ENCODE measurements around the gene COL1A1.

GRCh38 chr17:50151937-50152547 lies 49.4 kb downstream of the COL1A1 start:
- TF ChIP-seq IRF3 (IDR thresholded peaks at IDR 0.05; ENCODE audit: low read depth, low read length) (no peak), RAD21 (IDR thresholded peaks at IDR 0.05; ENCODE audit: low read length) (peak; percentile 20; the same call in 1 of the 2 replicates), GATA2 (CRISPR knock-in tag; IDR thresholded peaks at IDR 0.05) (no peak), ELF1 (IDR thresholded peaks at IDR 0.05) (peak; percentile 96), RFX5 (IDR thresholded peaks at IDR 0.05; ENCODE audit: low read length) (0 out of 2 replicates have a peak, but pooled peaks have one; percentile 9), USF1 (IDR thresholded peaks at IDR 0.05; ENCODE audit: borderline replicate concordance, low read depth) (no peak), FOXM1 (IDR thresholded peaks at IDR 0.05; ENCODE audit: low read depth) (no peak), USF2 (IDR thresholded peaks at IDR 0.05; ENCODE audit: borderline replicate concordance, low read depth, low read length) (no peak), POLR2AphosphoS5 (IDR thresholded peaks at IDR 0.05; ENCODE audit: low read depth, low read length) (peak; percentile 54; the same call in 1 of the 2 replicates), EZH2phosphoT487 (IDR thresholded peaks at IDR 0.05; ENCODE audit: borderline replicate concordance, low read depth) (no peak)
- TF ChIP-seq, protein P1, sequence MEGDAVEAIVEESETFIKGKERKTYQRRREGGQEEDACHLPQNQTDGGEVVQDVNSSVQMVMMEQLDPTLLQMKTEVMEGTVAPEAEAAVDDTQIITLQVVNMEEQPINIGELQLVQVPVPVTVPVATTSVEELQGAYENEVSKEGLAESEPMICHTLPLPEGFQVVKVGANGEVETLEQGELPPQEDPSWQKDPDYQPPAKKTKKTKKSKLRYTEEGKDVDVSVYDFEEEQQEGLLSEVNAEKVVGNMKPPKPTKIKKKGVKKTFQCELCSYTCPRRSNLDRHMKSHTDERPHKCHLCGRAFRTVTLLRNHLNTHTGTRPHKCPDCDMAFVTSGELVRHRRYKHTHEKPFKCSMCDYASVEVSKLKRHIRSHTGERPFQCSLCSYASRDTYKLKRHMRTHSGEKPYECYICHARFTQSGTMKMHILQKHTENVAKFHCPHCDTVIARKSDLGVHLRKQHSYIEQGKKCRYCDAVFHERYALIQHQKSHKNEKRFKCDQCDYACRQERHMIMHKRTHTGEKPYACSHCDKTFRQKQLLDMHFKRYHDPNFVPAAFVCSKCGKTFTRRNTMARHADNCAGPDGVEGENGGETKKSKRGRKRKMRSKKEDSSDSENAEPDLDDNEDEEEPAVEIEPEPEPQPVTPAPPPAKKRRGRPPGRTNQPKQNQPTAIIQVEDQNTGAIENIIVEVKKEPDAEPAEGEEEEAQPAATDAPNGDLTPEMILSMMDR (IDR thresholded peaks at IDR 0.05), result no peak
- TF ChIP-seq, protein P2, sequence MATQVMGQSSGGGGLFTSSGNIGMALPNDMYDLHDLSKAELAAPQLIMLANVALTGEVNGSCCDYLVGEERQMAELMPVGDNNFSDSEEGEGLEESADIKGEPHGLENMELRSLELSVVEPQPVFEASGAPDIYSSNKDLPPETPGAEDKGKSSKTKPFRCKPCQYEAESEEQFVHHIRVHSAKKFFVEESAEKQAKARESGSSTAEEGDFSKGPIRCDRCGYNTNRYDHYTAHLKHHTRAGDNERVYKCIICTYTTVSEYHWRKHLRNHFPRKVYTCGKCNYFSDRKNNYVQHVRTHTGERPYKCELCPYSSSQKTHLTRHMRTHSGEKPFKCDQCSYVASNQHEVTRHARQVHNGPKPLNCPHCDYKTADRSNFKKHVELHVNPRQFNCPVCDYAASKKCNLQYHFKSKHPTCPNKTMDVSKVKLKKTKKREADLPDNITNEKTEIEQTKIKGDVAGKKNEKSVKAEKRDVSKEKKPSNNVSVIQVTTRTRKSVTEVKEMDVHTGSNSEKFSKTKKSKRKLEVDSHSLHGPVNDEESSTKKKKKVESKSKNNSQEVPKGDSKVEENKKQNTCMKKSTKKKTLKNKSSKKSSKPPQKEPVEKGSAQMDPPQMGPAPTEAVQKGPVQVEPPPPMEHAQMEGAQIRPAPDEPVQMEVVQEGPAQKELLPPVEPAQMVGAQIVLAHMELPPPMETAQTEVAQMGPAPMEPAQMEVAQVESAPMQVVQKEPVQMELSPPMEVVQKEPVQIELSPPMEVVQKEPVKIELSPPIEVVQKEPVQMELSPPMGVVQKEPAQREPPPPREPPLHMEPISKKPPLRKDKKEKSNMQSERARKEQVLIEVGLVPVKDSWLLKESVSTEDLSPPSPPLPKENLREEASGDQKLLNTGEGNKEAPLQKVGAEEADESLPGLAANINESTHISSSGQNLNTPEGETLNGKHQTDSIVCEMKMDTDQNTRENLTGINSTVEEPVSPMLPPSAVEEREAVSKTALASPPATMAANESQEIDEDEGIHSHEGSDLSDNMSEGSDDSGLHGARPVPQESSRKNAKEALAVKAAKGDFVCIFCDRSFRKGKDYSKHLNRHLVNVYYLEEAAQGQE (IDR thresholded peaks at IDR 0.05; ENCODE audit: low read depth, low read length), result no peak
